Uterus (tissue), 4 donors: ENCODE data around the gene RNH1. TPM values are rescaled to one million over a fixed set of nuclear protein-coding genes. Genes with fewer than 3 reads are reported as not detected.

Source experiments
- DNase-seq, 2 donors: peaks; one replicate each; pipeline ENCODE4 v3.0.0-alpha.2; 2019 to 2020
- H3K27ac ChIP-seq, 2 donors: fragments of 200-600 bp; sonication (generic); 1 replicate in 1 of 2; 2 replicates in 1 of 2; pipeline ENCODE4 v1.5.1; 2016 to 2018
- H3K27me3 ChIP-seq, 2 donors: fragments of 200-600 bp; sonication (generic); one replicate each; pipeline ENCODE4 v1.5.1; 2018 to 2019; ENCODE audit warnings: control low read depth in 1 of 2
- H3K36me3 ChIP-seq, 2 donors: fragments of 200-600 bp; sonication (generic); one replicate each; pipeline ENCODE4 v1.5.1; 2019; ENCODE audit warnings: control low read depth in 1 of 2
- H3K4me1 ChIP-seq, 2 donors: fragments of 200-600 bp; sonication (generic); one replicate each; pipeline ENCODE4 v1.5.1; 2018 to 2019; ENCODE audit warnings: control low read depth in 1 of 2
- H3K4me3 ChIP-seq, 2 donors: fragments of 200-600 bp; sonication (generic); 1 replicate in 1 of 2; 2 replicates in 1 of 2; pipeline ENCODE4 v1.5.1; 2018 to 2019; ENCODE audit warnings: mild to moderate bottlenecking in 1 of 2
- H3K9me3 ChIP-seq, 2 donors: fragments of 200-600 bp; sonication (generic); one replicate each; pipeline ENCODE4 v1.5.1; 2019; ENCODE audit warnings: control low read depth in 1 of 2
- CTCF ChIP-seq, 4 experiments: fragments of 200-600 bp in 2 of 4; fragments of 450-650 bp in 2 of 4; sonication (generic) in 2 of 4; IDR thresholded peaks; one replicate each; pipeline ENCODE4 v1.5.1; 2016 to 2019; ENCODE audit warnings: antibody characterized with exemption in 4 of 4, mild to moderate bottlenecking in 2 of 4, moderate library complexity in 1 of 4
- POLR2A ChIP-seq, 2 donors: fragments of 450-650 bp; IDR thresholded peaks; one replicate each; pipeline ENCODE4 v1.6.1; 2016; ENCODE audit warnings: antibody characterized with exemption in 2 of 2, mild to moderate bottlenecking in 1 of 2, moderate library complexity in 1 of 2
- intact Hi-C: fragments of 100-400 bp; cut with DNase I; formaldehyde crosslinking; loops from one replicate; pipeline ENCODE4 v1.15.1; 2023; ENCODE audit warnings: low total_unique reads
- total RNA-seq, 4 donors: library from RNA; depleted of rRNA in 3 of 4; stranded (reverse); fragments of >200 nt in 3 of 4; gene quantifications; one replicate each; pipeline versions ENCODE4 v1.1.0 to v1.2.4, GENCODE V29; 2014 to 2023
- donor health status: DM: yes; HTN: yes; CAD: no.

RNH1 gene
- total RNA-seq, 4 donors from 2014 or later: 111 to 175 (median 142) TPM

GRCh38 chr11:487571-488021 lies 19.4 kb downstream of the RNH1 start:
- H3K4me3 ChIP-seq: no peak overlapping the region
- H3K4me1 ChIP-seq: no peaks in the 10 kb centered on the region
- intact Hi-C loops: no loop called here
- H3K36me3 ChIP-seq: no peaks in the 10 kb centered on the region
- DNase-seq: no peak
- H3K9me3 ChIP-seq: no peaks in the 10 kb centered on the region
- H3K27ac ChIP-seq: no peak overlapping the region
- TF ChIP-seq CTCF (IDR thresholded peaks at IDR 0.05) (no peak), POLR2A (IDR thresholded peaks at IDR 0.05) (no peak)
- no peaks in the 10 kb centered on the region for H3K27me3 ChIP-seq

GRCh38 chr11:486189-486588 lies 20.9 kb downstream of the RNH1 start:
- H3K27me3 ChIP-seq: no peaks in the 10 kb centered on the region
- H3K36me3 ChIP-seq: no peaks in the 10 kb centered on the region
- intact Hi-C loops: no loop called here
- H3K27ac ChIP-seq: no peak overlapping the region
- TF ChIP-seq CTCF (IDR thresholded peaks at IDR 0.05) (no peak), POLR2A (IDR thresholded peaks at IDR 0.05) (no peak)
- no peak for DNase-seq
- H3K9me3 ChIP-seq: no peaks in the 10 kb centered on the region
- no peaks in the 10 kb centered on the region for H3K4me1 ChIP-seq
- H3K4me3 ChIP-seq: no peak overlapping the region

GRCh38 chr11:484616-485015 lies 22.4 kb downstream of the RNH1 start:
- H3K4me1 ChIP-seq: no peaks in the 10 kb centered on the region
- H3K9me3 ChIP-seq: no peaks in the 10 kb centered on the region
- H3K27me3 ChIP-seq: no peaks in the 10 kb centered on the region
- H3K36me3 ChIP-seq: no peaks in the 10 kb centered on the region
- no peak overlapping the region for H3K4me3 ChIP-seq
- H3K27ac ChIP-seq: no peak overlapping the region
- DNase-seq: no peak
- no peak for TF ChIP-seq POLR2A (IDR thresholded peaks at IDR 0.05)
- no peak for TF ChIP-seq CTCF (IDR thresholded peaks at IDR 0.05)
- intact Hi-C loops: no loop called here

- Histone ChIP-seq H3K9me3 (no peaks in the 10 kb centered on the region), H3K27ac (no peak overlapping the region), H3K27me3 (no peaks in the 10 kb centered on the region), H3K36me3 (no peaks in the 10 kb centered on the region), H3K4me3 (no peak overlapping the region), H3K4me1 (no peaks in the 10 kb centered on the region)
- DNase-seq: no peak
- TF ChIP-seq CTCF (IDR thresholded peaks at IDR 0.05) (no peak), POLR2A (IDR thresholded peaks at IDR 0.05) (no peak)
- intact Hi-C loops: no loop called here
Measured at GRCh38 chr11:479311-479710, 27.7 kb downstream of the RNH1 start.

- DNase-seq: no peak
- H3K4me3 ChIP-seq: no peak overlapping the region
- intact Hi-C loops: no loop called here
- no peaks in the 10 kb centered on the region for H3K27me3 ChIP-seq
- H3K27ac ChIP-seq: no peak overlapping the region
- H3K4me1 ChIP-seq: no peaks in the 10 kb centered on the region
- TF ChIP-seq CTCF (IDR thresholded peaks at IDR 0.05): no peak
- no peak for TF ChIP-seq POLR2A (IDR thresholded peaks at IDR 0.05)
- H3K36me3 ChIP-seq: no peaks in the 10 kb centered on the region
- no peaks in the 10 kb centered on the region for H3K9me3 ChIP-seq
Measured at GRCh38 chr11:477052-477715, 29.9 kb downstream of the RNH1 start.
